ENCODE measurements around the gene SLC9C2.
"Not testable (repeated sequence)": the region's sequence is repeated elsewhere in the genome, so short reads cannot be mapped to it uniquely, and the experiment has no call there.

SLC9C2 gene, protein sequence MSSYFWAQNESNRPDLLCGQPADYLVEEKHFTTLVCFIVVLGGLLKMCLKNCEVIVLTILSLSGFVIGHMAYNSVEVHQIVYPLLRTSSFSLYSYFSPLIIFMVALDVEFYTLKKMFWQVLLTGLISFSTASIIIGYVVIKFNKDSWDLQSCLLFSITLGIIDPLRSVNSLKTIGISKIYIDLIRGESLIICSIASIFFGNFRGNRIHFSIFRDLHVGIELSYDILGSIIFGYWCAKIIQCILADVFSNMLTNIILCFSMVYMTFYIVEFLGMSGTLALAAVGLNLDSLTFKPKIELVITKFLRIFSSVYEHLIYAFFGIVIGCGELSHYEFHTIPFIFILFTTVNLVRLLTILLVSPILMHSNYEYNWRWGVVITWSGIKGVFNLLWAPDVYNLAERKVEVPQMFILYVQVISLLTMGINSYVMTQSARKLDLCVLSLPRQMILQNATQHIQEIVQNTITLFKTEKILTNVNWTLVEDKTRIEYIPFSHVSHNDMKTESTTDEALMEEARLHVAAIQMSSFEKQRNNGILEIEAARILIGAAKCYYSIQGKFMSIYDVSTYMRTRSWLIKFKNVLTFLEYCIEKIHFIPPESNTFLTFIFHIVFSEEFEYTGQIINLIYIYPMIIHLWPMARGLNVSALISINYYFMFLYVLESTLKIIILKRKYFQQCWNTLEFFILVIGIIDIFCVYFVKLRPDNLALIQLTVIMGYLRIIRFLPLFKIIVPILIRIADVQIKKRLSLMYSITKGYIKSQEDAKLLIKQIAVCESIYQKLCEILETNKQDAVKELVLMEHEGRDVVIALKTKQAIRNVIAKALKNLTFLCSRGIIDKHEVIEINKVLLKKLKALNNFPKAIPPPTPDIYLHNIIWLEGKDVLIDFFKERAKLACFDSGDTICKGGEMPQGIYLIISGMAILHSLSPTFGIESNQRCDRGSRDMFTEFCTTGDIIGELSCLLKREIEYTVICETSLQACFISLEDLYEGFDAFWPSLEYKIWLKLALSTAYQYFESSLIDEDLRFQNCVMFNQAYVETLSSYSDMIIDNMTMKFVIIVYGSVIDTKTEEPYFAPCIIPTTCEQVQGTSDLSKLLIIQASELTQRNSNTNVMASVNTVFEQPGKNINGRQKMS

DNA sequence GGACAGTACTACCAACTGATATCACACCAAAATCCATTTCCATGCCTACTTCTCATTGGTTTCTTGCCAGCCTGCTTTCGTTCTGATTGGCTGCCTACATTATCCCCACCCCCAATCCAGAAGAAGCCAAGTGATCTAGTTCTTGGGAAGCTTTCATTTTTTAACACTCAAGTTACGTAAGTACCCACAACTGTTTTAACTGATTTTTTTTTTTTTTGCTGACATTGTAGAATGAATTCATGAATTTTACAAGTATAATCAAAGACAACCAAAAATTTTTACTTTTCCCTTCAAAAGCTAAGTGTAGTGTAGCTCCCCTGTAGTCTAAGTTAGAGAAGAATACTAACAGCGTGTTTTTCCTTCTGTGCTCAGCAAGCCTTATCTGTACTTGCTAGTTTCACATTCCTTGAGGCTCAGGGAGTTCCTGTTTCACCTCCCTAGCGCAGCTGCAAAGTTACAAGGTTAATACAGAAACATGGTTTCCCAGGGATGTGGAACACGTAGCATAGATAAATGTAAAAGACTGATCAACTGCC is at the start of gene SLC9C2:
Gene SLC9C2 (minus strand): TSS at position 17 of the 536 bp plus-strand sequence. CDS start 1,296 bp downstream, outside the sequence.
- Mint-ChIP-seq H3K27ac (peak within 1 kb of the TSS; percentile 47), H3K36me3 (ENCODE audit: low read depth) (no peaks in the 10 kb centered on the region), H3K27me3 (ENCODE audit: low read depth, poor library complexity) (no peaks in the 10 kb centered on the region), H3K9me3 (no peaks in the 10 kb centered on the region), H3K4me3 (no peak within 1 kb of the TSS), H3K4me1 (no peaks in the 10 kb centered on the region)
- TF ChIP-seq, protein P1, sequence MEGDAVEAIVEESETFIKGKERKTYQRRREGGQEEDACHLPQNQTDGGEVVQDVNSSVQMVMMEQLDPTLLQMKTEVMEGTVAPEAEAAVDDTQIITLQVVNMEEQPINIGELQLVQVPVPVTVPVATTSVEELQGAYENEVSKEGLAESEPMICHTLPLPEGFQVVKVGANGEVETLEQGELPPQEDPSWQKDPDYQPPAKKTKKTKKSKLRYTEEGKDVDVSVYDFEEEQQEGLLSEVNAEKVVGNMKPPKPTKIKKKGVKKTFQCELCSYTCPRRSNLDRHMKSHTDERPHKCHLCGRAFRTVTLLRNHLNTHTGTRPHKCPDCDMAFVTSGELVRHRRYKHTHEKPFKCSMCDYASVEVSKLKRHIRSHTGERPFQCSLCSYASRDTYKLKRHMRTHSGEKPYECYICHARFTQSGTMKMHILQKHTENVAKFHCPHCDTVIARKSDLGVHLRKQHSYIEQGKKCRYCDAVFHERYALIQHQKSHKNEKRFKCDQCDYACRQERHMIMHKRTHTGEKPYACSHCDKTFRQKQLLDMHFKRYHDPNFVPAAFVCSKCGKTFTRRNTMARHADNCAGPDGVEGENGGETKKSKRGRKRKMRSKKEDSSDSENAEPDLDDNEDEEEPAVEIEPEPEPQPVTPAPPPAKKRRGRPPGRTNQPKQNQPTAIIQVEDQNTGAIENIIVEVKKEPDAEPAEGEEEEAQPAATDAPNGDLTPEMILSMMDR (IDR thresholded peaks at IDR 0.05) = no peak
- no peak for DNase-seq

DNA sequence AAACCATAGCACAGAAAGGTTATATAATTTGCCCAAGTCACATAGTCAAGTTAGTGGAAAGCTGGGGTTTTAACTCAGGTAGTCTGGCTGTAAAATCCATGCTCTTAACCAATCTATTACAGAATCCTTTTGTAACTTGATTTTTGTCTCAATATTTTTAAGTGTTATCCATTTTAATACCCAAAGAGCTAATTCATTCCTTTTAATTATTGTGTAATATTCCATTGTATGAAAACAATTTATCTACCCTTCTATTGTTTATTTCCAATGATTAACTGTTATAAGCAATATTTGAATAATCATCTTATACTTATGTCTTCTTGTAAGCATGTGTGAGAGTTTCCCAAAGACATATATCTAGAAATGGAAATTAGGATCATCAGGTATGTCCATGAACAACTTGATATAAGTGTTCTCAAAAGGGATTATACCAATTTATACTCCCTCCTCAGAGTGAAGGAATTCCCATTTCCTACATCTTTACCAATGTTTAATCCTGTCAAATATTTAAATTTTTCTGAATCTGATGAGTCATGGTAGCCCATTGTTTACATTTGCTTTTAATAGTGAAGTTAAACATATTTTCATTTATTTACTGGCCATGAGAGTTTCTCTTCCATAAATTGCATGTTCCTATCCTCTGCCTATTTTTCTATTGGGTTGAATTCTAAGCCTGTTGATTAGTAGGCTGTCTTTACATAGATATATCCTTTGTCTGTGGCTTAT is 46.2 kb upstream of the SLC9C2 start:
- Mint-ChIP-seq H3K27me3 (ENCODE audit: low read depth, poor library complexity) (peaks cover 10% of the 10 kb centered on the region), H3K4me3 (no peak overlapping the region), H3K36me3 (ENCODE audit: low read depth) (peaks cover 77% of the 10 kb centered on the region), H3K9me3 (peaks cover 37% of the 10 kb centered on the region), H3K4me1 (no peaks in the 10 kb centered on the region), H3K27ac (no peak overlapping the region)
- TF ChIP-seq, protein P1 (IDR thresholded peaks at IDR 0.05) = no peak
- DNase-seq = no peak

DNA sequence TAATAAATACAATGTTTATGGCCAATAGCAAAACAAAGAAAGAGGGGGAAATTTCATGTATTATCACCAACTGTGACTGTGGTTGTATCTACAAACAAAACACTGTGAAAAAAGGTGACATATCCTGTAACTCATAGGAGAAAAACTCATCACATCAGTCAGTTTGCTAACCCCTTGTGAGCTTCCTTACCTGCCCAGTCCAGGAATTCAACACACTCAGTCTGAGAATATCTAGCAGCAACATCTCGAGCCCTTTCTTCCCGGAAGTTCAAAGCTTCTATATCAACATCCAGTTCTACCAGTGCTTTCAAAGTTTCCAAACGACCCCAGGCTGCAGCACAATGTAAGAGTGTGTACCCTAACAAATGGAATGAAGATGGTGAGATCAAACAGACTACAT is 43.8 kb upstream of the SLC9C2 start:
- Mint-ChIP-seq H3K4me3 (no peak overlapping the region), H3K27me3 (ENCODE audit: low read depth, poor library complexity) (peaks cover 5% of the 10 kb centered on the region), H3K27ac (no peak overlapping the region), H3K9me3 (peaks cover 26% of the 10 kb centered on the region), H3K4me1 (peaks cover 5% of the 10 kb centered on the region), H3K36me3 (ENCODE audit: low read depth) (peaks cover 69% of the 10 kb centered on the region)
- no peak for DNase-seq
- TF ChIP-seq, protein P1 (IDR thresholded peaks at IDR 0.05) = no peak

DNA sequence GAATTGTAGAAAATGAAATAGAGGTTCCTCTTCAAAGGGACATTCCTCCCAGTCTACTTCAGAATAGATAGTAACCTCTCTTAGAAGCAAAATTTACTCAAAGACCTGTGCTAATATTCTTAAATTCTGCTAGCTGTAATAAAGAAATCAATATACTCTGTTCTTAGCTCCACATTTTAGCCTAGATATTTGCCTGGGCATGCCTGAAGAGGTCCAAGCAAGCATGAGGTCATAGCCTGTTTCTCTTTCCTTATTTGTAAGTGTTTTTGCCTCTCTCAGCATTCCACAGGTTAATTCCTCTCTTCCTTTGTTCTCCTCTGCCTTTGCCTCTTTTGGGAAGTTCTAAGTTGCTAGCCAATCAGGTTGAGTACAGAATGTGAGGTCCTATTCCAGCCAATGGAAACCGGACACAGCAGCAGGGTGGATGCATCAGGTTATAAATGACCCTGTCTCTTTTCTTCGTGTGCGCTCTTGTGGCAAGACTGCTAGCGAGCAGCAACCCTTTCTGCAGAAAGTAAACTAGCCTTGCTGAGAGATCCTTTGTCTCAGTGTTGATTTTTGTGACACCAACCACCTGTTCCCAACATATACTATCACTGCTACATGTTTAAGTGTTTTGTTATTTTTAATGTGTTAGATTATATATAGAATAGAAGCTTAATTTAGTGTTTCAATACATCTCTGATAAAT is 39.7 kb upstream of the SLC9C2 start:
- DNase-seq; H3K27me3 Mint-ChIP-seq (ENCODE audit: low read depth, poor library complexity): not testable (repeated sequence)
- H3K9me3 Mint-ChIP-seq = peaks cover 14% of the 10 kb centered on the region
- H3K4me1 Mint-ChIP-seq = peaks cover 16% of the 10 kb centered on the region
- H3K4me3 Mint-ChIP-seq = peak overlapping the region; percentile 24
- peak overlapping the region; percentile 91 for H3K27ac Mint-ChIP-seq
- peaks cover 48% of the 10 kb centered on the region for H3K36me3 Mint-ChIP-seq (ENCODE audit: low read depth)

DNA sequence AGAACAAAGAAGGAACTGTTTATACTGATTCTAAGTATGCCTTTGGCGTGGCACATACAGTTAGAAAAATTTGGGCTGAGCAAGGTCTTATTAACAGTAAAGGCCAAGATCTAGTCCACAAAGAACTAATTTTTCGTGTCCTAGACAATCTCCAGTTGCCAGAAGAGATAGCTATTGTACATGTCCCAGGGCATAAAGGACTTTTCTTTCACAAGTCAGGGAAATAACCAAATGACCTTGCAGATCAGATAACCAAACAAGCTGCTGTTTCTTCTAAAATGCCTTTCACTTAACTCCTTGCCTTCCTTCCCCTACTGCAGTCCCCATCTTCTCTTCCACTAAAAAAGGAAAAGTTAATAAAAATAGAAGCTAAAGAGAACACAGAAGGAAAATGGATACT is 36.2 kb upstream of the SLC9C2 start:
- Mint-ChIP-seq H3K4me1 (peaks cover 16% of the 10 kb centered on the region), H3K9me3 (peaks cover 24% of the 10 kb centered on the region), H3K4me3 (peak overlapping the region; percentile 91), H3K36me3 (ENCODE audit: low read depth) (peaks cover 30% of the 10 kb centered on the region), H3K27ac (peak overlapping the region; percentile 93), H3K27me3 (ENCODE audit: low read depth, poor library complexity) (no peaks in the 10 kb centered on the region)
- TF ChIP-seq, protein P1 (IDR thresholded peaks at IDR 0.05) = no peak
- DNase-seq = no peak

All from nephron progenitor cell (in vitro differentiated cells).